Esophagus (tissue), 2 donors: ENCODE results near the gene MCEMP1. TPM values are rescaled to one million over a fixed set of nuclear protein-coding genes. Genes with fewer than 3 reads are reported as not detected.

Source experiments
- H3K27ac ChIP-seq, 2 donors: one replicate each; pipeline ENCODE4 v1.5.1; 2013; ENCODE audit warnings: low read depth in 2 of 2, mild to moderate bottlenecking in 2 of 2, inconsistent platforms in 1 of 2, low read length in 1 of 2, moderate library complexity in 1 of 2
- H3K27me3 ChIP-seq, 2 donors: one replicate each; pipeline ENCODE4 v1.6.1; 2013; ENCODE audit warnings: low read length in 2 of 2, control low read depth in 1 of 2, mild to moderate bottlenecking in 1 of 2; ENCODE audit not compliant: insufficient read depth in 2 of 2, control insufficient read depth in 1 of 2
- H3K36me3 ChIP-seq, 2 donors: one replicate each; pipeline ENCODE4 v1.6.1; 2013; ENCODE audit warnings: low read length in 1 of 2; ENCODE audit not compliant: control insufficient read depth in 2 of 2, insufficient read depth in 2 of 2
- H3K4me1 ChIP-seq, 2 donors: one replicate each; pipeline ENCODE4 v1.6.1; 2013; ENCODE audit warnings: low read length in 1 of 2; ENCODE audit not compliant: control insufficient read depth in 2 of 2, insufficient read depth in 2 of 2
- H3K4me3 ChIP-seq, 2 donors: one replicate each; pipeline ENCODE4 v1.5.1; 2013; ENCODE audit warnings: low read length in 2 of 2, mild to moderate bottlenecking in 2 of 2, low read depth in 1 of 2, moderate library complexity in 1 of 2
- H3K9me3 ChIP-seq, 2 donors: one replicate each; pipeline ENCODE4 v1.6.1; 2013; ENCODE audit warnings: mild to moderate bottlenecking in 2 of 2, low read depth in 1 of 2, low read length in 1 of 2, moderate library complexity in 1 of 2; ENCODE audit not compliant: control insufficient read depth in 2 of 2, insufficient read depth in 1 of 2
- WGBS, 2 donors: extraction: QIAGEN DNeasy Blood & Tissue Kit; methylation state at CpG; one replicate each; pipeline ENCODE4 v1.1.7; 2013; 5-methylcytosine and 5-hydroxymethylcytosine counted together
- polyA plus RNA-seq, 2 donors: library from polyadenylated mRNA; stranded (reverse); fragments of 200-250 nt; gene quantifications; one replicate each; pipeline ENCODE4 v1.2.3, GENCODE V29; 2013
- donor health status: healthy with polysubstance abuse.
- donor health status: Bipolar disorder and iron deficiency.

The MCEMP1 gene
- polyA plus RNA-seq, 2 donors: 0.09 to 0.53 TPM

DNA sequence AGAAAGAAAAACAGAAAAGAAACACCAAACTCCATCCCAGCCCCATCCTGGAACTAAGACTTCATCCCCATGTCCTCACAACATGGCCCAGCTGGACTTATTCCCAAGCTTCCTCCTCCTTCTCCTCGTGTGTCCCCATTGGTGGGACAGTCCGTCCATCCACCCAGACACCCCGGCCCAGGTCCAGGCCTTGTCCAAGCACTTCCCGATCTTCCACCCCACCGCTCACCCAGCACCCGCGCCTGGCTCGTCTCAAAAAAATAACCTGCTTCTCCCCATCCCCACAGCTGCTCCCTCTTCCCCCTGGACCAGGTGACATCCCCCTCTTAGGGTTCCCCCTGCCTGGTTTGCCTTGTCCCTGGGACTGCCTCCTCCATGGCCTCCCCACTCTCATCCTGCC lies 26.4 kb downstream of the MCEMP1 start:
- Histone ChIP-seq H3K36me3 (no peaks in the 10 kb centered on the region), H3K4me3 (no peak overlapping the region), H3K4me1 (no peaks in the 10 kb centered on the region), H3K9me3 (no peaks in the 10 kb centered on the region), H3K27me3 (no peaks in the 10 kb centered on the region), H3K27ac (no peak overlapping the region)
- WGBS, 2 donors: 60 to 67% methylated on average over 8 of the region's 8 CpGs

DNA sequence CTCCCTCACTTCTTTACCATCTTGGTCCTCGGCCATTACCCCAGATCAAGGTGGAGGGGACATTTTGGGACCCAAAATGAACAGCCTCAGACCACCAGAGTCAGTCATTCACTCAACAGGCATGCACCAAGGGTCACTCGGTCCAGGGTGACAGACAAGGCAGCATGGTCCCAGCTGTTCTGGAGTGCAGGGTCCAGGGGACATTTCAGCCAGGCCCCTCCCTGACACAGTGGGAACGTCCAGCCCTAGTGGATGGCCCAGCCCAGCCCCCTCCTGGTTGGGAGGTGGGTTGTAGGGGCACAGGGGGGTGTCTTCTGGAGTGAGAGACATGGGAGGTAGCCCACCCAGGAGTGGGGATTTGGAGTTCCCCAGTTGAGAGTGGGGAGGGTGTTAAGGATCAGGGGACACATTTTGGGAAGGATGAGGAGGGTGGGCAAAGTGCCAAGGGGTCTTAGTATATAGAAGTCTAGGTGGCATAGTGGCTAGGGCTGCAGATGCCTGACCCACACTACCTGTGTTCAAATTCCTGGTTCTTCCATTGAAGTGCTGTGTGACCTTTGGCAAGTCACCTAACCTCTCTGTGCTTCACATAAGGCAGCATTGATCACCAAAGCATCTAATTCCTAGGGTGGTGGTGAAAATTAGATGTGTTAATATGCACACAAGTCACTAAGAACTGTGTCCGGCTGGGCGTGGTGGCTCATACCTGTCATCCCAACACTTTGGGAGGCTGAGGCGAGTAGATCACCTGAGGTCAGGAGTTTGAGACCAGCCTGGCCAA lies 27.6 kb downstream of the MCEMP1 start:
- H3K27ac ChIP-seq: no peak overlapping the region
- H3K36me3 ChIP-seq: no peaks in the 10 kb centered on the region
- 70 to 75% methylated on average over 6 of the region's 6 CpGs for WGBS, 2 donors
- H3K4me3 ChIP-seq: no peak overlapping the region
- no peaks in the 10 kb centered on the region for H3K9me3 ChIP-seq
- no peaks in the 10 kb centered on the region for H3K27me3 ChIP-seq
- no peaks in the 10 kb centered on the region for H3K4me1 ChIP-seq

DNA sequence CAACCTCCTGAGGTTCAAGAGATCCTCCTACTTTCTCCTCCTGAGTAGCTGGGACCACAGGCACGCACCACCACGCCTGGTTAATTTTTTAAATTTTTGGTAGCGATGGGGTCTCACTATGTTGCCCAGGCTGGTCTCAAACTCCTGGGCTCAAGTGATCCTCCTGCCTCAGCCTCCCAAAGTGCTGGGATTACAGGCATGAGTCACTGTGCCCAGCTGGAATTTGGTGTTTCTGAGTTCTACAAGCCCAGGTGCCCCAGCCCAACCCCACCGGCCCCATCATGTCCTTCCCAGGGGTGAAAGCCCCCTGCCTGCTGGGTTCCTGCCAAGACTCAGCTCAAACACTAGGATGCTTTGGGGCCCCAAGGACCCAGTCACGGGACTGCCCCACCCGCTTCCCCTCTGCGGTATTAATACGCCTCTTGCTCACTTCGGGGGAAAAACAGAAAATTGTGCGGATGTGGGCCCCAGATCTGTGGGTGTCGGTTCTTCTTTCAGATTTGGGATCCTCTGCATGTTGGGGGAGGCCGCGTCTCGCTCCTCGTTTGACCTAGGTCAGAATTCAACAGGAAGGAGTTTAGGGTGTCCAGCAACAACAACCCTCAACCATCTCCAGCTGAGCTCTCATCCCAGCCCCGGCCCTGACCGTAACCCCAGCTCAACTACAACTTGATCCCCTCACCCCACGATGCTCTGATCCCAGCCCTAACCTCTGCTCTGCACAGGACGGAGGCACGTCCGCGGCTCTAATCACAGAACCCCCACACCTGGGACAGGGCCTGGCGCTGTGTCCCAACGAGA lies 28.7 kb downstream of the MCEMP1 start:
- Histone ChIP-seq H3K4me1 (no peaks in the 10 kb centered on the region), H3K9me3 (no peaks in the 10 kb centered on the region), H3K27me3 (no peaks in the 10 kb centered on the region), H3K36me3 (no peaks in the 10 kb centered on the region), H3K4me3 (no peak overlapping the region), H3K27ac (peak overlapping the region in 1 of 2 donors; percentile 35)
- WGBS, 2 donors: 48 to 51% methylated on average over 24 of the region's 24 CpGs

DNA sequence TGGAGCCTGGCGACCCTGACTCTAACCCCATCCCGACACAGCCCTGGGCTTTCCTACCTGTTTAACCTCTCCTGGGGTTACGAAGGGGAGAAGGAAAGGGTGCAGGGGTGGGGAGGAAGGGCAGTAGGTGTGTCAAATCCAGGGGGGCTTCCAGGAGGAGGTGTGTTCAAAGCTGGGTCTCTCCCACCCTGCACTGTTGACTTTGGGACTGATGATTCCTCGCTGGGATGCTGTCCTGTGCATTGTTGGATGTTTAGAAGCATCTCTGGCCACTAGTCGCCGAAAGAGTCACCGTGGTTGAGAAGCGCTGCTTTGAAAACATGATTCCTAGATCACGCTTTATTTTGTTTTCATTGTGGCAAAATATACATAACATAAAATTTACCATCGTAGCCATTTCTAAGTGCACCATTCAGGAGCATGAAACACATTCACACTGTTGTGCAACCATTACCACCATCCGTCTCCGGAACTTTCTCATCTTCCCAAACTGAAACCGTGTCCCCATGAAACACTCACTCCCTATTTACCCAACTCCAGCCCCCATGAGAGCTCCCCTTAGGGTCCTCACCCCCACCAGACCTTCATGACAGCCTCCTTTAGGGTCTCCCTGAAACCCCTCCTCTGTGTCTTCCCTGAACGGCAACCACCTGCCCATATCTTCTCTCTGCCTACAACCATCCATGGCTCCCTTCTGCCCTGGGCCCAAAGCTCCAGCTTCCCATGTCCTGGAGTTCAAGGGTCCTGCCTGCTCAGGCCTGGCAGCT lies 29.5 kb downstream of the MCEMP1 start:
- Histone ChIP-seq H3K36me3 (no peaks in the 10 kb centered on the region), H3K4me3 (no peak overlapping the region), H3K27me3 (no peaks in the 10 kb centered on the region), H3K9me3 (no peaks in the 10 kb centered on the region), H3K27ac (peak overlapping the region in 1 of 2 donors; percentile 35), H3K4me1 (no peaks in the 10 kb centered on the region)
- WGBS, 2 donors: 77 to 79% methylated on average over 14 of the region's 14 CpGs

DNA sequence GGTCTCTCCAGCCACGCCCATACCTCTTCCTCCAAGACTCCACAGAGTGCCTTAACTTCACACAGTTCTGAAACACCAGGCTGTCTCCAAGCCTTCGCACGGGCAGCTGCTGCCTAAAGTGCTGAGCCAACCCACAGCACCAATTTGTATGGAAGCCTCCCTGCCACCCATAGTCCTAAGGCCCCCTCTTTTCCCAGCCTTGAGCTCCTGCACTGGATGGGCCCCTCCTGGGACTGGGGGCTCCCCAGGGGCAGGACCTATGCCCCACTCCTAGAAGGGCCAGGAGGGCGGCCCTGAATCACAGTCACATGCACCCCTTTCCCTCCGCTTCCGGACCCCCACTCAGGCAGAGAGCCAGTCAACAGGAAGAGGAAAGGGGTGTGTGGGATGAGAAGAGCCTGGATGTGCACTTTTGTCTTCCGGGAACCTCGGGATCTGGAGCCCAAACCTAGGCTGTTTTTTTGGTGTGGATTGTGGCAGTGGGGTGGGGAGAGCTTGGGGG lies 30.1 kb downstream of the MCEMP1 start:
- WGBS, 2 donors: 55 to 62% methylated on average over 8 of the region's 8 CpGs
- H3K4me3 ChIP-seq: no peak overlapping the region
- no peaks in the 10 kb centered on the region for H3K27me3 ChIP-seq
- H3K36me3 ChIP-seq: no peaks in the 10 kb centered on the region
- no peaks in the 10 kb centered on the region for H3K9me3 ChIP-seq
- no peak overlapping the region for H3K27ac ChIP-seq
- H3K4me1 ChIP-seq: no peaks in the 10 kb centered on the region

DNA sequence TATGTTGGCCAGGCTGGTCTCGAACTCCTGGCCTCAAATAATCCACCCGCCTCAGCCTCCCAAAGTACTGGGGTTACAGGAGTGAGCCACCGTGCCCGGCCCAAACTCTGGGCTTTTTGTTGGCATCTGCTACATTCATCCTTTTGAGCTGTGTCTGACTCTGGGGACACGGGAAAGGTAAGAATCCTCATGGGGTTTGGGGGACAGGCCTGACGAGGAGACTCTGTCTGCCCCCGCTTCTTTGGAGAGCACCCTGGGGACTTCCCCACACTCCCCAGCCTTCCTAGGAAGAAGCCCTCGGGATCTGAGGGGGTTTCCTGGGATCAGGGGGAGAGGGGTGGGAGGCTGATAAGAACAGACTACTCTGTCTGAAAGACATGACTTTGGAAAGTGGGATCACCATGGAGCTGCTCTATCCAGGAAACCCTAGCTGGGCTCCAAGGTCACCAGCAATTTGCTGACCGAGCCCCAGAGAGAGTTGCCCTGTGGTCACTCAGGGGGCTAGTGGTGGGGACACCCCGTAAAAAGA lies 33.1 kb downstream of the MCEMP1 start:
- no peaks in the 10 kb centered on the region for H3K9me3 ChIP-seq
- no peak overlapping the region for H3K4me3 ChIP-seq
- no peaks in the 10 kb centered on the region for H3K4me1 ChIP-seq
- no peak overlapping the region for H3K27ac ChIP-seq
- WGBS, 2 donors: 76 to 81% methylated on average over 10 of the region's 10 CpGs
- H3K36me3 ChIP-seq: no peaks in the 10 kb centered on the region
- no peaks in the 10 kb centered on the region for H3K27me3 ChIP-seq

DNA sequence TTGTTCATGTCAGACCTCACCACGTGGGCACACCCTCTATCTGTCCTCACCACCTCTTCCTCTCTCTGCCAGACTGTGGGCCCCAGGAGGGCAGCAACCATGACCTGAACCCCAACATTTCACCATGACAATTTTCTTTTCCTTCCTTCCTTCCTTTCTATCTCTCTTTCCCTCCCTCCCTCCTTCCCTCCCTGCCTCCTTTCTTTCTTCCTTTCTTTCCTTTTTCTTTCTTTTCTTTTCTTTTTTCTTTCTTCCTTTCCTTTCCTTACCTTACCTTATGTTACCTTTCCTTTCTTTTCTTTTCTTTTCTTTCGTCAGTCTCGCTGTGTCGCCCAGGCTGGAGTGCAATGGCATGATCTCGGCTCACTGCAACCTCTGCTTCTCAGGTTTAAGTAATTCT lies 33.7 kb downstream of the MCEMP1 start:
- Histone ChIP-seq H3K4me3 (no peak overlapping the region), H3K27me3 (no peaks in the 10 kb centered on the region), H3K27ac (no peak overlapping the region), H3K4me1 (no peaks in the 10 kb centered on the region), H3K9me3 (no peaks in the 10 kb centered on the region), H3K36me3 (no peaks in the 10 kb centered on the region)
- WGBS, 2 donors: 73 to 81% methylated on average over 5 of the region's 5 CpGs

DNA sequence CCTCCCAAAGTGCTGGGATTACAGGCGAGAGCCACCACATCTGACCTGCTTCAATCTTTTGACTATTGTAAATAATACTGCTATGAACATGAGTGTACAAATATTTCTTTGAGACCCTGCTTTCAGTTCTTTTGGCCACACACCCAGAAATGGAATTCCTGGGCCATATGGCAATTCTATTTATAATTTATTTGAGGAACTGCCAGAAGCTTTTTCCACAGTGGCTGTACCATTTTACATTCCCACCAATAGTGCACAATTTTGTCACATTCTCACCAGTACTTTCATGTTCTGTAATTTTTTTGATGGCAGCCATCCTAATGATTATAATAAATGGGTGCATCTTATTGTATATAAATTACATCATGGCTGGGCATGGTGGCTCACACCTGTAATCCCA lies 38.8 kb downstream of the MCEMP1 start:
- peaks cover 0 to 2% of the 10 kb centered on the region in 2 donors for H3K27me3 ChIP-seq
- no peaks in the 10 kb centered on the region for H3K36me3 ChIP-seq
- no peaks in the 10 kb centered on the region for H3K4me1 ChIP-seq
- no peak overlapping the region for H3K27ac ChIP-seq
- WGBS, 2 donors: 76 to 77% methylated on average over 1 of the region's 1 CpG
- H3K9me3 ChIP-seq: peaks cover 0 to 3% of the 10 kb centered on the region in 2 donors
- no peak overlapping the region for H3K4me3 ChIP-seq

DNA sequence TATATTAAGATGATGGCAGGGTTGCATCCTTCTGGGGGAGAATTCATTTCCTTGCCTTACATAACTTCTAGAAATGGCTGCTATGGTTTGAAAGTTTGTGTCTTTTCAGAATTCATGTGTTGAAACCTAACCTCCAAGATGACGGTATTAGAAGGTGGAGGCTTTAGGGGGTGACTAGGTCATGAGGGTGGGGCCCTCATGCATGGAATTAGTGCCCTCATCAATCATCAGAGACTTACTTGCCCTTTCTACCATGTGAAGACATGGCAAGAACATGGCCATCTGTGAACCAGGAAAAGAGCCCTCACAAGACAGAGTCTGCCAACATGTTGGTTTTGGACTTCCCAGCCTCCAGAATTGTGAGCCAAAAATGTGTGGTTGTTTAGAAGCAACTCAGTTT lies 39.9 kb downstream of the MCEMP1 start:
- Histone ChIP-seq H3K27ac (no peak overlapping the region), H3K27me3 (peaks cover 0 to 2% of the 10 kb centered on the region in 2 donors)
- 68 to 74% methylated on average over 1 of the region's 1 CpG for WGBS, 2 donors

More for the DNA sequence above, 39.9 kb downstream of the MCEMP1 start:
- Histone ChIP-seq H3K36me3 (no peaks in the 10 kb centered on the region), H3K4me3 (no peak overlapping the region), H3K9me3 (peaks cover 0 to 3% of the 10 kb centered on the region in 2 donors), H3K4me1 (no peaks in the 10 kb centered on the region)
